Measurements from ENCODE around the gene TTC16.

- TF ChIP-seq NR2F2 (IDR thresholded peaks at IDR 0.05) (no peak), CTCF (IDR thresholded peaks at IDR 0.05; ENCODE audit: low read depth, low read length, missing input control) (no peak), MAX (IDR thresholded peaks at IDR 0.05) (no peak), RXRA (IDR thresholded peaks at IDR 0.05) (no peak), TAF1 (conservative IDR thresholded peaks at IDR 0.05) (no peak)
- TF ChIP-seq, protein P1, sequence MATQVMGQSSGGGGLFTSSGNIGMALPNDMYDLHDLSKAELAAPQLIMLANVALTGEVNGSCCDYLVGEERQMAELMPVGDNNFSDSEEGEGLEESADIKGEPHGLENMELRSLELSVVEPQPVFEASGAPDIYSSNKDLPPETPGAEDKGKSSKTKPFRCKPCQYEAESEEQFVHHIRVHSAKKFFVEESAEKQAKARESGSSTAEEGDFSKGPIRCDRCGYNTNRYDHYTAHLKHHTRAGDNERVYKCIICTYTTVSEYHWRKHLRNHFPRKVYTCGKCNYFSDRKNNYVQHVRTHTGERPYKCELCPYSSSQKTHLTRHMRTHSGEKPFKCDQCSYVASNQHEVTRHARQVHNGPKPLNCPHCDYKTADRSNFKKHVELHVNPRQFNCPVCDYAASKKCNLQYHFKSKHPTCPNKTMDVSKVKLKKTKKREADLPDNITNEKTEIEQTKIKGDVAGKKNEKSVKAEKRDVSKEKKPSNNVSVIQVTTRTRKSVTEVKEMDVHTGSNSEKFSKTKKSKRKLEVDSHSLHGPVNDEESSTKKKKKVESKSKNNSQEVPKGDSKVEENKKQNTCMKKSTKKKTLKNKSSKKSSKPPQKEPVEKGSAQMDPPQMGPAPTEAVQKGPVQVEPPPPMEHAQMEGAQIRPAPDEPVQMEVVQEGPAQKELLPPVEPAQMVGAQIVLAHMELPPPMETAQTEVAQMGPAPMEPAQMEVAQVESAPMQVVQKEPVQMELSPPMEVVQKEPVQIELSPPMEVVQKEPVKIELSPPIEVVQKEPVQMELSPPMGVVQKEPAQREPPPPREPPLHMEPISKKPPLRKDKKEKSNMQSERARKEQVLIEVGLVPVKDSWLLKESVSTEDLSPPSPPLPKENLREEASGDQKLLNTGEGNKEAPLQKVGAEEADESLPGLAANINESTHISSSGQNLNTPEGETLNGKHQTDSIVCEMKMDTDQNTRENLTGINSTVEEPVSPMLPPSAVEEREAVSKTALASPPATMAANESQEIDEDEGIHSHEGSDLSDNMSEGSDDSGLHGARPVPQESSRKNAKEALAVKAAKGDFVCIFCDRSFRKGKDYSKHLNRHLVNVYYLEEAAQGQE (IDR thresholded peaks at IDR 0.05): no peak
These were observed 25.1 kb upstream of the TTC16 start for GRCh38 chr9:127690735-127691134.
